ENCODE measurements around the gene PTPRR.

DNA sequence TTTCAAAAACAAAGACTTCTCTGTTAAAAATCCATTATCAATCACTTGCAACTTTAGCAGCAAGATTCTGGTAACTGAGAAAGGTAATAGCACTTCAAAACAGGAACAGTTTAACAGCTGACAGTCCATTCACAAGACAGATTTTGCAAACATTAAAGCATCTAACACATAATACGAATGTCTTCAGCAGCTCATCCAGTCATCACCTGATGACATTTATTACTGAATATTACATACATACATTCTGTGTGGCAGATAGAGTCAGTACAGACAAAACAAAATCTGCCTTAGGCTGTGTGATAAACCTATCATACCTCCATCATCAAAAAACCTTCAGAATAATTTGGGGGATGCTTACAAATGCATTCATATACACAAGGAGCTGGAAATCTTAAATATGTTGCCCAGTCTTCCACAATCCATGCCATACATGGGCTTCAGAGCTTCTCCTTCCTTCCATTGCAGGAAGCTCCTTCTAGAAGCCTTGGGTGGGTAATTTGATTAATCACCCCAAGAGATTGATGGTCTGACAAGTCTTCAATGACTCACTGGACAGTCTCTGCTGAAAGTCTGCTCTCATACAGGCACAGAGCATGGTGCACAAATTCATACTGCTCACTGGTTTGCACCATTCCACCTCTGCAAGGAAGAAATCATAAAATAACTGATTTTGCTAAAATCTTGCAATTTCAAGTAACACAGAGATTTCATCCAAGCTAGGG, 281.7 kb downstream of the PTPRR start:
- TF ChIP-seq CTCF (IDR thresholded peaks at IDR 0.05 in 8 of 11, conservative IDR thresholded peaks at IDR 0.05 in 3 of 11), result no peak
- TF ChIP-seq POLR2AphosphoS5 (IDR thresholded peaks at IDR 0.05), result no peak
- TF ChIP-seq POLR2A (IDR thresholded peaks at IDR 0.05), result no peak
